ENCODE measurements around the gene TMSB10.

DNA sequence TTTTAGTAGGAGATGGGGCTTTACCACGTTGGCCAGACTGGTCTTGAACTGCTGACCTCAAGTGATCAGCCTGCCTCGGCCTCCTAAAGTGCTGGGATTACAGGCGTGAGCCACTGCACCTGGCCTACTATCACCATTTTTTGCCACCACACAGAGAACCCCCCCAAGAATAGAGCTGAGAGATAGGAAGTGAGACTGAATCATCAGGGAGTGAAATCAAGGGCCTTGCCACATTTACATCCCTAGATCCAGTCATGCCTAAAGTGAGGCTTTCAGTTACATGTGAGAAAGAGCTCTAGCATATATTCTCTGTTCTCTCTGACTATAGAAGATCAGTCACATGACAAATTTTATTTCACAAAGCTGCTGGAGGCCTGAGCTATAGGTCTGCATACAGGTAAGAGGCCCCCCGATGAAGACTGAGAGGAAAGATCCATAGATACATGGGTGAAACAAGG lies 37.5 kb downstream of the TMSB10 start:
- TF ChIP-seq, protein P1, sequence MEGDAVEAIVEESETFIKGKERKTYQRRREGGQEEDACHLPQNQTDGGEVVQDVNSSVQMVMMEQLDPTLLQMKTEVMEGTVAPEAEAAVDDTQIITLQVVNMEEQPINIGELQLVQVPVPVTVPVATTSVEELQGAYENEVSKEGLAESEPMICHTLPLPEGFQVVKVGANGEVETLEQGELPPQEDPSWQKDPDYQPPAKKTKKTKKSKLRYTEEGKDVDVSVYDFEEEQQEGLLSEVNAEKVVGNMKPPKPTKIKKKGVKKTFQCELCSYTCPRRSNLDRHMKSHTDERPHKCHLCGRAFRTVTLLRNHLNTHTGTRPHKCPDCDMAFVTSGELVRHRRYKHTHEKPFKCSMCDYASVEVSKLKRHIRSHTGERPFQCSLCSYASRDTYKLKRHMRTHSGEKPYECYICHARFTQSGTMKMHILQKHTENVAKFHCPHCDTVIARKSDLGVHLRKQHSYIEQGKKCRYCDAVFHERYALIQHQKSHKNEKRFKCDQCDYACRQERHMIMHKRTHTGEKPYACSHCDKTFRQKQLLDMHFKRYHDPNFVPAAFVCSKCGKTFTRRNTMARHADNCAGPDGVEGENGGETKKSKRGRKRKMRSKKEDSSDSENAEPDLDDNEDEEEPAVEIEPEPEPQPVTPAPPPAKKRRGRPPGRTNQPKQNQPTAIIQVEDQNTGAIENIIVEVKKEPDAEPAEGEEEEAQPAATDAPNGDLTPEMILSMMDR (IDR thresholded peaks at IDR 0.05): no peak
- TF ChIP-seq EZH2 (IDR thresholded peaks at IDR 0.05; ENCODE audit: borderline replicate concordance, insufficient read depth, low read depth, low read length, poor library complexity, severe bottlenecking): no peak

Measured in B cell (primary cell).